HG03280 (cell line): ENCODE data around the gene CNTN6.
"Not testable (repeated sequence)": the region's sequence is repeated elsewhere in the genome, so short reads cannot be mapped to it uniquely, and the experiment has no call there.

Experiments
- ATAC-seq: cut with Tn5 transposase; IDR thresholded peaks from one replicate; pipeline ENCODE4 v1.9.1; 2021; ENCODE audit warnings: mild to moderate bottlenecking, moderate library complexity; ENCODE audit not compliant: unreplicated experiment

The CNTN6 gene

GRCh38 chr3:1272546-1273265 lies 179.9 kb downstream of the CNTN6 start:
- no peak for ATAC-seq

DNA sequence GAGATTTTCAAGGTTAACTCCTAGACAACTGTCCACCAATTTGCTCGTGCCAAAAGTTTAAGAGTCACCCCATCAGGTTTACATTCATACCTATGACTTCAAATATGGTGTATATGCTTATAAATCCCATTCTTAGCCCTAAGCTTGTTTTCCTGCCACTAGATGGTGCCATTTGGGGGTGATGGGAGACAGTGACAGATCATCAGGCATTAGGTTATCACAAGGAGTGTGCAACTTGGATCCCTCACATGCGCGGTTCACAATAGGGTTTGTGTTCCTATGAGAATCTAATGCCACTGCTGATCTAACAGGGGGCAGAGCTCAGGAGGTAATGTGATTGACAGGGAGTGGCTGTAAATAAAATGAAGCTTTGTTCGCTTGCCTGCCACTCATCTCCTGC lies 182.7 kb downstream of the CNTN6 start:
- no peak for ATAC-seq

DNA sequence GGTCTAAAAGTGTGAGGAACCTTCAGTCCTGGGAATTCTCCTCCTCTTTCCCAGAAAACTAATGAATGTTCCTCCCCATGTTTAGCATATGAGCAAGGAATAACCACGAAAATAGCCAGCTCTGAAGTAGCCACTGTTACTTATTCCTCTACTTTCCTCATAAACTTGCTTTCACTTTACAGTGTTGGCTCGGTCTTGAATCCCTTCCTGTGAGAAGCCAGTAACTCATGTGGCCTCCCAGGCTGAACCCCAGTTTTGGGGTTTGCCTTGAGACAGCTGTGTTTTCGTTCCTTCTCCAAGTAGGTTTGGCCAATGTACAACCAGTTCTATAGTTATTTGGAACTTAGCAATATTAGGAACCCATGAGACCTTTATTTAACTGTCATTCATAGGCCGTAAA lies 195.0 kb downstream of the CNTN6 start:
- no peak for ATAC-seq

GRCh38 chr3:1288805-1289494 lies 196.1 kb downstream of the CNTN6 start:
- no peak for ATAC-seq

- no peak for ATAC-seq
These were observed 199.8 kb downstream of the CNTN6 start for GRCh38 chr3:1292571-1293071.

- ATAC-seq = no peak
These were observed 201.8 kb downstream of the CNTN6 start for GRCh38 chr3:1294586-1294985.

DNA sequence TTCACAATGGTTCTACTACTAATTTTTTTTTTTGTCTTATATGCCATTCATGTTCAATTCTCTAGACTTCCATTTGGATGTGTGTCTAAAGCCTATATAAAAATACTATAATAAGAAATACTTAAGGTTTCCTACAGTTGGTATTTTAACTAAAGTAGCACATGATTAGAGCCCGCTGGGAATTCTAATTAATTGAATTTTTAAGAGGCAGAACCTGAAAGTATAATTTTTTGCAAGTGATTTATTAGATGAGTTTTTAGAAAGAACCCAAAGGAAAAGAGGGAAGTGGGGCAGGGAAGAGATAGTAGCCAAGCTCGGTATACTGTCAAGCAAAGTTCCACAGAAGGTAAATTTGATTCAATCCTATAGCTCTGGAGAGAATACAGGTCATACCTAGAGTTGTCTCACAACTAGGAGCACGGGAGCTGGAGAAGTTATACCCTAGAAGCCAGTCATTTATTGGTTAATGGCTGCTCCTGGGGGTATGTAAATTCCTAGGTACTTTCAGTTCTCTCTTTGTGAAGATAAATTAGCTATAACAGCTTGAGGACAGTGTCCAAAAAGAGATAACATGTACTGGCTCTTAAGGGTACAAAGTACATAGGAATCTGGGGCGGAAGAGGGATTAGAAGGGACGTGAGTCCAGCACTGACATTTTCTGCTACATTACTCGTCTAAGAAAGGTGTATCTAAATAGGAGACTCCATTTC lies 225.6 kb downstream of the CNTN6 start:
- ATAC-seq = no peak

GRCh38 chr3:1326546-1326945 lies 233.7 kb downstream of the CNTN6 start:
- no peak for ATAC-seq

- ATAC-seq = no peak
These were observed 237.3 kb downstream of the CNTN6 start for GRCh38 chr3:1330107-1330506.

GRCh38 chr3:1346386-1346785 lies 253.6 kb downstream of the CNTN6 start:
- no peak for ATAC-seq

DNA sequence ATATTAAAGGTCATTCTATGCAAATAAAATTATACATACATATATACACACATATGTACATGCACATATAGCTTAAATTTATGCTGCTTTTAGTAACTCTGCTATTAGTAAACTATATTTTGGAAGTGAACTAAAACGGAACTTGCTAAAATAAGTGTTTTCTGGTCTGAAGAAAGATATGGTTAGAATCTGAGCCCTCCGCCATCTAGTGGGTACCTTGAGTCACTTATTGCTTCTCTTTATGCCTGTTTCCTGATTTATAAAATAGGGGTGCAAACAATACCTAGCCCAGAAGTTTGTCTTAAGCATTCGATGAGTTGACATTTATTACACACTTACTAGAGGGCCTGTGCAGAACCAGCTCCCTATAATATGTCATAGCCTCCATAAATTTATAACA lies 255.7 kb downstream of the CNTN6 start:
- no peak for ATAC-seq

DNA sequence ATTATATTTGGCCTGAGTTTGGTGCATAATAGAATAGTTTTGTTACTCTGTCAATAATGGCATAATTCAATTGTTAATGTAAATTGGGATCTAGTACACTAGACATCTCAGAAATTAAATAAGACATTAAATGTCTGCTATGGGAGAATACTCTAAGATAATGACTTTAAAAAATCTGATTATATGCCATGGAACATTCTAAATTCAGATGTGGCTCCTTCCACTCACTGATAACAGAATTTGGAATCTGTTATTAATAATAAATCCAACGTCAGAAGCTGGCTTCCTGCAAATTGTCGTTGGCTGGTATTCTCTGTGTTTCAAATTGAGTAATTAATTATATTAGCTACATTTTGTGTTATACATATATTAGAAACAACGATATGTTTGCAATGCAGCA lies 258.1 kb downstream of the CNTN6 start:
- ATAC-seq = no peak

DNA sequence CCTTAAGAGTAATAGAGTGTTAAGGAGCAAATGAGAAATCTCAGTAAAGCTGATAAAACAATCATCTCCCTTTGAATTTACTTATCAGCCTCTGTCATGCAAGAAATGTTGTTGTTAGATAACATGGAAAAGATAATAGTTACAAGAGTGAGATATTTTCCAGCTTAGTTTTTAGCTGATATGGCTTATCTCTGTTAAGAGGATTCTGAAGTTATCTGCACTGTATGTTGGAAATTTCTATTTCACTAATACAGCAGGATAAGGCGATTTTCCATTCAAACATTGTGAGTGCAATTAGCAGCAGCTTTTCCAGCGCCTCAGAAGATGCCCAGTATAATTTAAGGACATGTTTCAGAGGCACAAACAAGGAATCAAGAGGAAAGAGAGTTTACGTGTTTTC lies 262.9 kb downstream of the CNTN6 start:
- ATAC-seq = no peak

GRCh38 chr3:1356101-1356500 lies 263.3 kb downstream of the CNTN6 start:
- ATAC-seq = no peak

GRCh38 chr3:1365528-1365927 lies 272.7 kb downstream of the CNTN6 start:
- ATAC-seq = no peak

DNA sequence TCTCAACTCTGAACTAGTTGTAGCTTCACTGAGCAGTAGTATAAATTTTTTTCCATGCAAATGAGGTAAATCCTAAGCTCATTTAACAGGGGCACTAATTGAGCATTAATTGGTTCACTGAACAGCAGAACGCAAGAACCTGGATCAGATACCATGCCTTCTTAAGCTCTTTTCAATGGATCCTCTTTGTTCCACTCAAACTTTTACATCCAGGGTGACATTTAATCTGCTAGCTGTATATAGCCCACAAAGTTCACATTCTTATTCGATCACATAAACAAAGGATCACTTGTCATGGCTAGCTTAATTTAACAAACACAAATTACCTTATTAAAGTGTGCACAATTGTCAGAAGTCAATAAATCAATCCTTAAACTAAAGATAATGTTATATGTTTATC lies 281.6 kb downstream of the CNTN6 start:
- ATAC-seq = no peak

GRCh38 chr3:1375145-1375544 lies 282.3 kb downstream of the CNTN6 start:
- no peak for ATAC-seq

- ATAC-seq = peak; percentile 76
These were observed 288.3 kb downstream of the CNTN6 start for GRCh38 chr3:1380926-1381646.

DNA sequence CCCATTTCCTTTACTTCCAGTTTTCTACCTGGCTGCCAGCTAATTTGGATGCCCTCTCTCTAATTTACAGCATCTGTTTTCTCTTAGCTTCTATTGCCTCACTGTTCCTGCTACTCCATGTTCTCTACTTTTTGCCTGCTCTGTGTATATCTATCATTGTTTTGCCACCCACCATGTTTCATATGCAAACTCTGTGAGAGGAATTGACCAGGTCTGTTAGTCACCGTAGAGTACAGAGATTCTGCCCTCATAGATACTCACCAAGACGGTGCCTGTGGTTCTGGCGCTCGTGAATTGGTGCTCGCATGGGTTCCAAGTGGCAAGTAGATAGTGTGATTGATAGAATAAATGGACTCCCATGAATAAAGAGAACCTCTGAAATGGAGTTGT lies 288.8 kb downstream of the CNTN6 start:
- peak; percentile 50 for ATAC-seq

- not testable (repeated sequence) for ATAC-seq
These were observed 294.6 kb downstream of the CNTN6 start for GRCh38 chr3:1387396-1387905.

GRCh38 chr3:1394188-1394587 lies 301.4 kb downstream of the CNTN6 start:
- no peak for ATAC-seq
